HG03135 (cell line): ENCODE data around the gene AIRE.
"Not testable (repeated sequence)": the region's sequence is repeated elsewhere in the genome, so short reads cannot be mapped to it uniquely, and the experiment has no call there.

ENCODE experiments used
- ATAC-seq: cut with Tn5 transposase; IDR thresholded peaks from one replicate; pipeline ENCODE4 v1.9.1; 2021; ENCODE audit warnings: mild to moderate bottlenecking, moderate library complexity; ENCODE audit not compliant: unreplicated experiment

AIRE gene

GRCh38 chr21:44334329-44335030, 48.8 kb downstream of the AIRE start:
- ATAC-seq = no peak

GRCh38 chr21:44335266-44336059, 49.8 kb downstream of the AIRE start:
- ATAC-seq = no peak

GRCh38 chr21:44337449-44337848, 51.8 kb downstream of the AIRE start:
- ATAC-seq = no peak

- no peak for ATAC-seq
Observed at GRCh38 chr21:44337941-44338895, 52.5 kb downstream of the AIRE start.

GRCh38 chr21:44338971-44339910, 53.6 kb downstream of the AIRE start, which contains the start of gene CFAP410:
CFAP410 (minus strand) TSS chr21:44339390; CDS start chr21:44339194, 196 bp downstream.
- ATAC-seq = peak; percentile 83

- not testable (repeated sequence) for ATAC-seq
Observed at GRCh38 chr21:44341726-44342458, 56.2 kb downstream of the AIRE start.

- not testable (repeated sequence) for ATAC-seq
Observed at GRCh38 chr21:44342981-44343380, 57.3 kb downstream of the AIRE start.

GRCh38 chr21:44344541-44345183, 59.0 kb downstream of the AIRE start:
- no peak for ATAC-seq

GRCh38 chr21:44345495-44345894, 59.8 kb downstream of the AIRE start:
- ATAC-seq = no peak

GRCh38 chr21:44347911-44348451, 62.3 kb downstream of the AIRE start:
- ATAC-seq = no peak
